Small intestine (tissue), 7 donors: ENCODE measurements around the gene CYB561. TPM values are rescaled to one million over a fixed set of nuclear protein-coding genes. Genes with fewer than 3 reads are reported as not detected.

Source experiments
- DNase-seq, 2 donors: peaks; one replicate each; pipeline versions ENCODE4 v3.0.0 to v3.0.0-alpha.2; 2013
- FAIRE-seq: peaks from 2 replicates; lab custom pipeline; 2012; peaks lifted over from hg19 to GRCh38; lab: Jason Lieb, UNC
- H3K27ac ChIP-seq, 3 donors: one replicate each; pipeline ENCODE4 v1.5.1; 2013; ENCODE audit warnings: low read length in 2 of 3, mild to moderate bottlenecking in 2 of 3, control low read depth in 1 of 3, inconsistent platforms in 1 of 3, low read depth in 1 of 3, moderate library complexity in 1 of 3
- H3K27me3 ChIP-seq, 3 donors: one replicate each; pipeline ENCODE4 v1.6.1; 2013; ENCODE audit warnings: low read length in 3 of 3, inconsistent platforms in 1 of 3; ENCODE audit not compliant: control insufficient read depth in 3 of 3, insufficient read depth in 3 of 3
- H3K36me3 ChIP-seq, 3 donors: one replicate each; pipeline ENCODE4 v1.6.1; 2013; ENCODE audit warnings: low read length in 3 of 3, inconsistent platforms in 1 of 3, low read depth in 1 of 3, mild to moderate bottlenecking in 1 of 3, moderate library complexity in 1 of 3; ENCODE audit not compliant: control insufficient read depth in 3 of 3, insufficient read depth in 2 of 3
- H3K4me1 ChIP-seq, 3 donors: one replicate each; pipeline ENCODE4 v1.6.1; 2013; ENCODE audit warnings: low read length in 2 of 3, inconsistent platforms in 1 of 3, low read depth in 1 of 3, mild to moderate bottlenecking in 1 of 3, moderate library complexity in 1 of 3; ENCODE audit not compliant: control insufficient read depth in 3 of 3, insufficient read depth in 2 of 3
- H3K4me3 ChIP-seq, 3 donors: one replicate each; pipeline ENCODE4 v1.5.1; 2013; ENCODE audit warnings: low read length in 3 of 3, control low read depth in 1 of 3, inconsistent platforms in 1 of 3, low read depth in 1 of 3, mild to moderate bottlenecking in 1 of 3, moderate library complexity in 1 of 3
- H3K9me3 ChIP-seq, 2 donors: one replicate each; pipeline ENCODE4 v1.6.1; 2013; ENCODE audit warnings: low read depth in 1 of 2, low read length in 1 of 2; ENCODE audit not compliant: control insufficient read depth in 2 of 2, insufficient read depth in 1 of 2
- WGBS, 3 donors: extraction: QIAGEN DNeasy Blood & Tissue Kit; methylation state at CpG; one replicate each; pipeline ENCODE4 v1.1.7; 2013; 5-methylcytosine and 5-hydroxymethylcytosine counted together
- polyA plus RNA-seq, 4 donors: library from polyadenylated mRNA; stranded (reverse) in 3 of 4; unstranded in 1 of 4; fragments of 200-250 nt in 3 of 4; fragments of 120-200 nt in 1 of 4; gene quantifications; one replicate each; pipeline versions ENCODE4 v1.2.1 to v1.2.3, GENCODE V29; 2013
- donor health status: healthy with polysubstance abuse.
- donor health status: control.
- donor health status: control.
- donor health status: Bipolar disorder and iron deficiency.
- donor health status: healthy.

Gene CYB561
- polyA plus RNA-seq, 4 donors, result 18.4 to 60.2 (median 34.3) TPM

DNA sequence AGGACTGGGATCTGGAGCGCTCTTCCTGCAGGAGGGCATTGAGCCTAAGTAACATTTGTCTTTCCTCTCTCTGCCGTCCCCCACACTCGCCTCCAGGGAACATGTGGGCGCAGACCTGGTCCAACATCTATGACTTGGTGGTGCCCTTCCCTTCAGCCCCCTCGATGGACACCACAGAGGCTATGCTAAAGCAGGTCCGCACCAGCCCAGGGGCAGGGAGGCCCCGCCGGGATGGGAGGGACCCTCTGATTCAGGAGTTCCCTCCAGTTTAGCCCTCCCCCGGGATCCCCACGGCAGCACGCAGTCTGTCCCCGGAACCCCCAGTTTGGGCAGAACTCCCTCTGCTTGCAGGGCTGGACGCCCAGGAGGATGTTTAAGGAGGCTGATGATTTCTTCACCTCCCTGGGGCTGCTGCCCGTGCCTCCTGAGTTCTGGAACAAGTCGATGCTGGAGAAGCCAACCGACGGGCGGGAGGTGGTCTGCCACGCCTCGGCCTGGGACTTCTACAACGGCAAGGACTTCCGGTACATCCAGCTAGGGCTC lies 44.8 kb upstream of the CYB561 start:
- FAIRE-seq (no peak), DNase-seq (no peak)
- Histone ChIP-seq H3K36me3 (peaks cover 0 to 96% (median 16%) of the 10 kb centered on the region in 3 donors), H3K4me3 (no peak overlapping the region), H3K4me1 (no peaks in the 10 kb centered on the region), H3K9me3 (no peaks in the 10 kb centered on the region), H3K27ac (no peak overlapping the region), H3K27me3 (no peaks in the 10 kb centered on the region)
- 83 to 93% (median 88%) methylated on average over 22 of the region's 22 CpGs for WGBS, 3 donors

DNA sequence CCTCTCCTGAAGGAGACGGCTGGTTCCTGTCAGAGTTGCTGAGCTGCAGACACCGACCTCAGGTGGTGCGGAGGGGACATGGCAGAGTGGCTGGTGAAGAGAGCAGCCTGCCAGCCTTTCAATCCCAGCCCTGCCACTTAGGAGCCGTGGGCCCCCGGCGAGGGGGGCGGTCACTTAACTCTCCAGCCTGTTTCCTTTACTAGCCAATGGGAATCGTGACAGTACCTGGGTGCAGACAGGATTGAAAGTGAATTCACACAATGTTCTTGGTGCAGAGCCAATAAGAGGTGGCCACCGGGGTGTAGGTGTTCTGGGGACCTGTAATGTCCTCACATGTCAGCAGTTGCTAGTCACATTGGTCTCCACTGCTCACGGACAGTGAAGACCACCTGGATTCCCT lies 44.2 kb upstream of the CYB561 start:
- no peak for FAIRE-seq
- Histone ChIP-seq H3K27me3 (no peaks in the 10 kb centered on the region), H3K27ac (no peak overlapping the region), H3K4me3 (no peak overlapping the region), H3K4me1 (no peaks in the 10 kb centered on the region), H3K9me3 (no peaks in the 10 kb centered on the region), H3K36me3 (peaks cover 0 to 91% (median 16%) of the 10 kb centered on the region in 3 donors)
- no peak for DNase-seq
- 73 to 82% (median 75%) methylated on average over 10 of the region's 10 CpGs for WGBS, 3 donors

DNA sequence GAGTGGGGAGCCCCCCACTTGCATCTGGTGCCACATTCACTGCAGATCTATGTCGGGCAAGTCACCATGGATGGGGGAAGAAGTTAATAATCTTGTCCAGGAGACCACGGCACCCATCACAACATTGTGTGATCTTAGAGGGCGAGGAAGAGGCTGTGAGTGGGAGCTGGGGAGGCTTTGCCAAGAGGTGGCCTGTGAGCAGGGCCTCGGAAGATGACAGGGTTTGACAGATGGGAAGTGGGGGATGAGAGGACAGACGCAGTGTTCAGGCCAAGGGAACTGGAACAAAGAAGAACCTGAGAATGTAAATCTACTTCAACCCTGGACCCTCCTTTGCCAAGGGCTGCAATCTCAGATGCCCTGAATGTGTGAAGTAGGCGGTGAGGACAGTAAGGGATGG lies 43.2 kb upstream of the CYB561 start:
- no peak overlapping the region for H3K4me3 ChIP-seq
- H3K4me1 ChIP-seq, result no peaks in the 10 kb centered on the region
- no peaks in the 10 kb centered on the region for H3K27me3 ChIP-seq
- no peaks in the 10 kb centered on the region for H3K9me3 ChIP-seq
- no peak for DNase-seq
- H3K27ac ChIP-seq, result no peak overlapping the region
- FAIRE-seq, result no peak
- WGBS, 3 donors, result 83 to 92% (median 84%) methylated on average over 6 of the region's 6 CpGs
- H3K36me3 ChIP-seq, result peaks cover 0 to 92% (median 16%) of the 10 kb centered on the region in 3 donors

DNA sequence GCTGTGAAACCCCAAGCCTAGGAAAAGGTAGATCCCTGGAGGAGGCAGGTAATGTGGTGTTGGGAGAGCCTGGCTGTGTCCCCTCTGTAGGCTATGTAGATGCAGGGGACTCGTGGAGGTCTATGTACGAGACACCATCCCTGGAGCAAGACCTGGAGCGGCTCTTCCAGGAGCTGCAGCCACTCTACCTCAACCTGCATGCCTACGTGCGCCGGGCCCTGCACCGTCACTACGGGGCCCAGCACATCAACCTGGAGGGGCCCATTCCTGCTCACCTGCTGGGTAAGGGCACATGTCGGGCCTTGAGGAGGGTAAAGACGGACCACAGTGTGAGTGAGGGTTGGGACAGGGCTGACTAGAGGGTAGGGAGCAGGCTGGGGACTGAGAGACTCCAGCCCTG lies 42.7 kb upstream of the CYB561 start:
- no peaks in the 10 kb centered on the region for H3K9me3 ChIP-seq
- no peaks in the 10 kb centered on the region for H3K4me1 ChIP-seq
- H3K36me3 ChIP-seq, result peaks cover under 1 to 92% (median 17%) of the 10 kb centered on the region in 3 donors
- FAIRE-seq (no peak), DNase-seq (no peak)
- no peak overlapping the region for H3K4me3 ChIP-seq
- no peak overlapping the region for H3K27ac ChIP-seq
- H3K27me3 ChIP-seq, result no peaks in the 10 kb centered on the region
- WGBS, 3 donors, result 91 to 99% (median 96%) methylated on average over 10 of the region's 10 CpGs

- WGBS, 3 donors, result 84 to 91% (median 90%) methylated on average over 10 to 11 of the region's 11 CpGs
- Histone ChIP-seq H3K36me3 (peaks cover 2 to 89% (median 22%) of the 10 kb centered on the region in 3 donors), H3K9me3 (no peaks in the 10 kb centered on the region), H3K27me3 (no peaks in the 10 kb centered on the region), H3K4me1 (no peaks in the 10 kb centered on the region), H3K27ac (no peak overlapping the region), H3K4me3 (no peak overlapping the region)
- FAIRE-seq (no peak), DNase-seq (no peak)
Observed at GRCh38 chr17:63487014-63487339, 40.9 kb upstream of the CYB561 start.

DNA sequence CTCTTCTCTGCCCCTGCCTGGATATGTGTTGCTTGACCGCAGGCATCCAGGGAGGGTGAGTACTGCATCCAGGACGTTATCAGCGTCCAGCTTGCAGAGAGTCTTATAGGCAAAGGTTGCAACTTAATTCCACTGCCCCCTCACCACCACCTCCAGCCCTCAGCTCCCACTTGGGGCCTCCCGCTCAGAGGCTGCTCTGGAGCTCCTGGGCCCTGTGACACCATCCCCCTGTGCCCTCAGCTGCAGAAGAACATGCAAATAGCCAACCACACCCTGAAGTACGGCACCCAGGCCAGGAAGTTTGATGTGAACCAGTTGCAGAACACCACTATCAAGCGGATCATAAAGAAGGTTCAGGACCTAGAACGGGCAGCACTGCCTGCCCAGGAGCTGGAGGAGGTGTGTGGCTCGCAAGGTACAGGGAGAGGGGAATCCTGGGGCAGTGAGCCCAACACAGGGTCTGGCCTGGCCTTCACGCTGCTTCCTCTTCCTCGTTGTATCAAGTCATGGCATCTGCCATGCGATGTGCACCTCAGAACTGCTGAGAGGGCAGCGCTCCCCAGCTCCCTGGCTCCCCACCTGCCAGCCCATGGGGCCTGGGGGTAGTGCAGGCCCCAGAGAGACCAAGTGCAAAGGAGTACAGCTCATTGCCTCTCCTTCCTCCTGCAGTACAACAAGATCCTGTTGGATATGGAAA lies 40.4 kb upstream of the CYB561 start:
- Histone ChIP-seq H3K27me3 (no peaks in the 10 kb centered on the region), H3K4me3 (no peak overlapping the region), H3K9me3 (no peaks in the 10 kb centered on the region), H3K36me3 (peaks cover 2 to 89% (median 22%) of the 10 kb centered on the region in 3 donors), H3K27ac (no peak overlapping the region), H3K4me1 (no peaks in the 10 kb centered on the region)
- DNase-seq (no peak), FAIRE-seq (no peak)
- WGBS, 3 donors, result 76 to 81% (median 79%) methylated on average over 12 of the region's 12 CpGs

DNA sequence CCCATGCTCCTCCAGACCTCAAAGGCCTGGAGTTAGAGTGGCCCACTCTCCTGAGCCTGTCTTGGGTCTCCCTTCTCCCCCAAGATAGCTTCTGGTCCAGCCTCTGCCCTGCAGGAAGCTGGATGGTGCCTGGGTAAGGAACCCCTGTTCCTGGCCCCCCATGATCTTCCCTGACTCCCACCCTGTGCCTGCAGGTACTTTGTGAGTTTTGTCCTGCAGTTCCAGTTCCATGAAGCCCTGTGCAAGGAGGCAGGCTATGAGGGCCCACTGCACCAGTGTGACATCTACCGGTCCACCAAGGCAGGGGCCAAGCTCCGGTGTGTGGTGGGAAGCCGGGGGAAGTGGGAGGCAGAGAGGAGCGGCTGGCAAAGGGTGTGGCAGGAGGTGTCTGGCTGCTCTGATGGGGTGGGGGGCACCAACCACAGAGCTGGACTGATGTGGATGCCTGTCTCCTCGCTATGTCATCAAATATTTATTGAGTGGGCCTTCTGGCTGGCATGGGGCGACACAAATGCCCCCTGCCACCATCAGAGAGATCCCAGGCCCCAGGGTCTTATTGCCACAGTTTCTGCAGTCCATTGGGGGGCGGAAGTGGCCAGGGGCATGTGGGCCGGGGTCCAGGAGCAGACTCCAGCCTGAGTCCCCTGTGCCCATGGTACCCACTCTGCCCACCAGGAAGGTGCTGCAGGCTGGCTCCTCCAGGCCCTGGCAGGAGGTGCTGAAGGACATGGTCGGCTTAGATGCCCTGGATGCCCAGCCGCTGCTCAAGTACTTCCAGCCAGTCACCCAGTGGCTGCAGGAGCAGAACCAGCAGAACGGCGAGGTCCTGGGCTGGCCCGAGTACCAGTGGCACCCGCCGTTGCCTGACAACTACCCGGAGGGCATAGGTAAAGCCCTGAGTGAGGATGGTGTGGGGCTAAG lies 37.8 kb upstream of the CYB561 start:
- DNase-seq (no peak), FAIRE-seq (no peak)
- Histone ChIP-seq H3K27me3 (no peaks in the 10 kb centered on the region), H3K27ac (no peak overlapping the region), H3K4me3 (no peak overlapping the region), H3K9me3 (no peaks in the 10 kb centered on the region), H3K36me3 (peaks cover 2 to 90% (median 21%) of the 10 kb centered on the region in 3 donors), H3K4me1 (peaks cover 0 to 15% (median 0%) of the 10 kb centered on the region in 3 donors)
- 92 to 95% (median 93%) methylated on average over 16 of the region's 16 CpGs for WGBS, 3 donors

- Histone ChIP-seq H3K27me3 (peaks cover 0 to 2% (median 0%) of the 10 kb centered on the region in 3 donors), H3K4me1 (peaks cover 0 to 23% (median 0%) of the 10 kb centered on the region in 3 donors), H3K9me3 (no peaks in the 10 kb centered on the region), H3K36me3 (peaks cover 2 to 89% (median 21%) of the 10 kb centered on the region in 3 donors), H3K27ac (no peak overlapping the region), H3K4me3 (no peak overlapping the region)
- DNase-seq (no peak), FAIRE-seq (no peak)
- 89 to 91% (median 90%) methylated on average over 10 of the region's 10 CpGs for WGBS, 3 donors
Observed at GRCh38 chr17:63483038-63483437, 36.9 kb upstream of the CYB561 start.
